ENCODE results near the gene RRP8. TPM values are rescaled to one million over a fixed set of nuclear protein-coding genes. Genes with fewer than 3 reads are reported as not detected.

The RRP8 gene
- total and polyA plus RNA-seq, 2 of the 8 experiments (the other 6 are each of a cell fraction or from before 2014, with no cell fraction given) = 4.2 to 14.9 TPM

DNA sequence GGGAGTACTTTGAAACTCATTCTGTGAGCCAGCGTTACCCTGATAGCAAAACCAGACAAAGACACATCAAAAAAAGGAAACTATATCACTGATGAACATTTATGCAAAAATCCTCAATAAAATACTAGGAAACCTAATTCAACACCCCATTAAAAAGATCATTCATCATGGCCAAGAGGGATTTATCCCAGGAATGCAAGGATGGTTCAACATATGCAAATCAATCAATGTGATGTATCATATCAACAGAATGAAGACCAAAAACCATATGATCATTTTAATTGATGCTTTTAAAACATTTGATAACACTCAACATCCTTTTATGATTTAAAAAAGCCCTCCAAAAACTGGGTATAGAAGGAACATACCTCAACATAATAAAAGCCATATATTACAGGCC lies 19.8 kb downstream of the RRP8 start (continued):
- TF ChIP-seq, protein P1, sequence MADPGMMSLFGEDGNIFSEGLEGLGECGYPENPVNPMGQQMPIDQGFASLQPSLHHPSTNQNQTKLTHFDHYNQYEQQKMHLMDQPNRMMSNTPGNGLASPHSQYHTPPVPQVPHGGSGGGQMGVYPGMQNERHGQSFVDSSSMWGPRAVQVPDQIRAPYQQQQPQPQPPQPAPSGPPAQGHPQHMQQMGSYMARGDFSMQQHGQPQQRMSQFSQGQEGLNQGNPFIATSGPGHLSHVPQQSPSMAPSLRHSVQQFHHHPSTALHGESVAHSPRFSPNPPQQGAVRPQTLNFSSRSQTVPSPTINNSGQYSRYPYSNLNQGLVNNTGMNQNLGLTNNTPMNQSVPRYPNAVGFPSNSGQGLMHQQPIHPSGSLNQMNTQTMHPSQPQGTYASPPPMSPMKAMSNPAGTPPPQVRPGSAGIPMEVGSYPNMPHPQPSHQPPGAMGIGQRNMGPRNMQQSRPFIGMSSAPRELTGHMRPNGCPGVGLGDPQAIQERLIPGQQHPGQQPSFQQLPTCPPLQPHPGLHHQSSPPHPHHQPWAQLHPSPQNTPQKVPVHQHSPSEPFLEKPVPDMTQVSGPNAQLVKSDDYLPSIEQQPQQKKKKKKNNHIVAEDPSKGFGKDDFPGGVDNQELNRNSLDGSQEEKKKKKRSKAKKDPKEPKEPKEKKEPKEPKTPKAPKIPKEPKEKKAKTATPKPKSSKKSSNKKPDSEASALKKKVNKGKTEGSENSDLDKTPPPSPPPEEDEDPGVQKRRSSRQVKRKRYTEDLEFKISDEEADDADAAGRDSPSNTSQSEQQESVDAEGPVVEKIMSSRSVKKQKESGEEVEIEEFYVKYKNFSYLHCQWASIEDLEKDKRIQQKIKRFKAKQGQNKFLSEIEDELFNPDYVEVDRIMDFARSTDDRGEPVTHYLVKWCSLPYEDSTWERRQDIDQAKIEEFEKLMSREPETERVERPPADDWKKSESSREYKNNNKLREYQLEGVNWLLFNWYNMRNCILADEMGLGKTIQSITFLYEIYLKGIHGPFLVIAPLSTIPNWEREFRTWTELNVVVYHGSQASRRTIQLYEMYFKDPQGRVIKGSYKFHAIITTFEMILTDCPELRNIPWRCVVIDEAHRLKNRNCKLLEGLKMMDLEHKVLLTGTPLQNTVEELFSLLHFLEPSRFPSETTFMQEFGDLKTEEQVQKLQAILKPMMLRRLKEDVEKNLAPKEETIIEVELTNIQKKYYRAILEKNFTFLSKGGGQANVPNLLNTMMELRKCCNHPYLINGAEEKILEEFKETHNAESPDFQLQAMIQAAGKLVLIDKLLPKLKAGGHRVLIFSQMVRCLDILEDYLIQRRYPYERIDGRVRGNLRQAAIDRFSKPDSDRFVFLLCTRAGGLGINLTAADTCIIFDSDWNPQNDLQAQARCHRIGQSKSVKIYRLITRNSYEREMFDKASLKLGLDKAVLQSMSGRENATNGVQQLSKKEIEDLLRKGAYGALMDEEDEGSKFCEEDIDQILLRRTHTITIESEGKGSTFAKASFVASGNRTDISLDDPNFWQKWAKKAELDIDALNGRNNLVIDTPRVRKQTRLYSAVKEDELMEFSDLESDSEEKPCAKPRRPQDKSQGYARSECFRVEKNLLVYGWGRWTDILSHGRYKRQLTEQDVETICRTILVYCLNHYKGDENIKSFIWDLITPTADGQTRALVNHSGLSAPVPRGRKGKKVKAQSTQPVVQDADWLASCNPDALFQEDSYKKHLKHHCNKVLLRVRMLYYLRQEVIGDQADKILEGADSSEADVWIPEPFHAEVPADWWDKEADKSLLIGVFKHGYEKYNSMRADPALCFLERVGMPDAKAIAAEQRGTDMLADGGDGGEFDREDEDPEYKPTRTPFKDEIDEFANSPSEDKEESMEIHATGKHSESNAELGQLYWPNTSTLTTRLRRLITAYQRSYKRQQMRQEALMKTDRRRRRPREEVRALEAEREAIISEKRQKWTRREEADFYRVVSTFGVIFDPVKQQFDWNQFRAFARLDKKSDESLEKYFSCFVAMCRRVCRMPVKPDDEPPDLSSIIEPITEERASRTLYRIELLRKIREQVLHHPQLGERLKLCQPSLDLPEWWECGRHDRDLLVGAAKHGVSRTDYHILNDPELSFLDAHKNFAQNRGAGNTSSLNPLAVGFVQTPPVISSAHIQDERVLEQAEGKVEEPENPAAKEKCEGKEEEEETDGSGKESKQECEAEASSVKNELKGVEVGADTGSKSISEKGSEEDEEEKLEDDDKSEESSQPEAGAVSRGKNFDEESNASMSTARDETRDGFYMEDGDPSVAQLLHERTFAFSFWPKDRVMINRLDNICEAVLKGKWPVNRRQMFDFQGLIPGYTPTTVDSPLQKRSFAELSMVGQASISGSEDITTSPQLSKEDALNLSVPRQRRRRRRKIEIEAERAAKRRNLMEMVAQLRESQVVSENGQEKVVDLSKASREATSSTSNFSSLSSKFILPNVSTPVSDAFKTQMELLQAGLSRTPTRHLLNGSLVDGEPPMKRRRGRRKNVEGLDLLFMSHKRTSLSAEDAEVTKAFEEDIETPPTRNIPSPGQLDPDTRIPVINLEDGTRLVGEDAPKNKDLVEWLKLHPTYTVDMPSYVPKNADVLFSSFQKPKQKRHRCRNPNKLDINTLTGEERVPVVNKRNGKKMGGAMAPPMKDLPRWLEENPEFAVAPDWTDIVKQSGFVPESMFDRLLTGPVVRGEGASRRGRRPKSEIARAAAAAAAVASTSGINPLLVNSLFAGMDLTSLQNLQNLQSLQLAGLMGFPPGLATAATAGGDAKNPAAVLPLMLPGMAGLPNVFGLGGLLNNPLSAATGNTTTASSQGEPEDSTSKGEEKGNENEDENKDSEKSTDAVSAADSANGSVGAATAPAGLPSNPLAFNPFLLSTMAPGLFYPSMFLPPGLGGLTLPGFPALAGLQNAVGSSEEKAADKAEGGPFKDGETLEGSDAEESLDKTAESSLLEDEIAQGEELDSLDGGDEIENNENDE (IDR thresholded peaks at IDR 0.05; ENCODE audit: insufficient replicate concordance, low read length) = no peak
- no peak for TF ChIP-seq RBBP5 (IDR thresholded peaks at IDR 0.05; ENCODE audit: borderline replicate concordance, low read depth, low read length)
- TF ChIP-seq, protein P2, sequence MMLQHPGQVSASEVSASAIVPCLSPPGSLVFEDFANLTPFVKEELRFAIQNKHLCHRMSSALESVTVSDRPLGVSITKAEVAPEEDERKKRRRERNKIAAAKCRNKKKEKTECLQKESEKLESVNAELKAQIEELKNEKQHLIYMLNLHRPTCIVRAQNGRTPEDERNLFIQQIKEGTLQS (IDR thresholded peaks at IDR 0.05; ENCODE audit: insufficient read depth, low read depth, low read length) = no peak
